ENCODE data around the gene FAM24B. TPM values are rescaled to one million over a fixed set of nuclear protein-coding genes. Genes with fewer than 3 reads are reported as not detected.

The FAM24B gene
- total RNA-seq, 6 experiments from 2014 or later = 0.34 to 0.75 (median 0.51) TPM; not detected in 2

- TF ChIP-seq CTCF (IDR thresholded peaks at IDR 0.05) (no peak), POLR2A (IDR thresholded peaks at IDR 0.05) (no peak)
- no peaks in the 10 kb centered on the region for H3K4me1 ChIP-seq
- 62% methylated on average over 6 of the region's 11 CpGs for WGBS (ENCODE audit: insufficient coverage, low coverage, low lambda C conversion rate, missing lambda C conversion rate)
- H3K4me3 ChIP-seq = no peak overlapping the region
- H3K36me3 ChIP-seq = no peaks in the 10 kb centered on the region
- no peaks in the 10 kb centered on the region for H3K27me3 ChIP-seq
- ATAC-seq = peak in 1 of 4 donors; percentile 18
- H3K27ac ChIP-seq = no peak overlapping the region
- intact Hi-C loops (cut with DNase I) = no loop called here
- no peaks in the 10 kb centered on the region for H3K9me3 ChIP-seq
- no peak for DNase-seq
These were observed 56.2 kb downstream of the FAM24B start for GRCh38 chr10:122822973-122823690.

- Histone ChIP-seq H3K9me3 (no peaks in the 10 kb centered on the region), H3K36me3 (no peaks in the 10 kb centered on the region), H3K4me1 (no peaks in the 10 kb centered on the region), H3K27ac (no peak overlapping the region), H3K4me3 (no peak overlapping the region), H3K27me3 (no peaks in the 10 kb centered on the region)
- ATAC-seq (no peak), DNase-seq (no peak)
- intact Hi-C loops (cut with DNase I) = no loop called here
- no peak for TF ChIP-seq POLR2A (IDR thresholded peaks at IDR 0.05)
- no peak for TF ChIP-seq CTCF (IDR thresholded peaks at IDR 0.05)
- WGBS (ENCODE audit: insufficient coverage, low coverage, low lambda C conversion rate, missing lambda C conversion rate) = 49% methylated on average over 2 of the region's 3 CpGs
These were observed 57.6 kb downstream of the FAM24B start for GRCh38 chr10:122821808-122822207.

DNA sequence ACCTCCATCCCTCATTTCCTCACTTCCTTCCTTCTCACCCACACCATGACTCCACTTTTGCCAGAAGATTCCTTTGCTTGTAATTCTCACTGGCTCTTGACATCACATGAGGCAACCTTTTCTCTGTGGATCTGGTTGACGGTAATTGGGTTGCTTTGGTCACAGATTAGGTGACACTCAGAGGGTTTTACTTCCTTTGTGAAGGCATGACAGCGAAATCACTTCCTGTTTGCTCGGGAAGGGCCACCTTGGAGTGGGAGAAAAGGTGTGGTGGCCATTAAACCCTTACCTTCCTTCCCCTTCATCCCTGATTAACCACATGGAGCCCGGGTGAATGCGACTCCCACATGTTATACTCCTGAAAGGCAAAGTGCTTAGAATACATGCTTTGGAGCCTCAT lies 63.9 kb downstream of the FAM24B start:
- ATAC-seq (no peak), DNase-seq (no peak)
- intact Hi-C loops (cut with DNase I) = no loop called here
- H3K36me3 ChIP-seq = no peaks in the 10 kb centered on the region
- WGBS (ENCODE audit: insufficient coverage, low coverage, low lambda C conversion rate, missing lambda C conversion rate) = 21% methylated on average over 3 of the region's 5 CpGs
- H3K4me1 ChIP-seq = no peaks in the 10 kb centered on the region
- no peaks in the 10 kb centered on the region for H3K9me3 ChIP-seq
- no peaks in the 10 kb centered on the region for H3K27me3 ChIP-seq
- H3K4me3 ChIP-seq = no peak overlapping the region
- H3K27ac ChIP-seq = no peak overlapping the region
- no peak for TF ChIP-seq CTCF (IDR thresholded peaks at IDR 0.05)
- no peak for TF ChIP-seq POLR2A (IDR thresholded peaks at IDR 0.05)

GRCh38 chr10:122814493-122814892 lies 64.9 kb downstream of the FAM24B start:
- TF ChIP-seq POLR2A (IDR thresholded peaks at IDR 0.05) (no peak), CTCF (IDR thresholded peaks at IDR 0.05) (no peak)
- Histone ChIP-seq H3K4me3 (no peak overlapping the region), H3K9me3 (no peaks in the 10 kb centered on the region), H3K27ac (no peak overlapping the region), H3K36me3 (no peaks in the 10 kb centered on the region), H3K4me1 (no peaks in the 10 kb centered on the region), H3K27me3 (no peaks in the 10 kb centered on the region)
- no peak for ATAC-seq
- intact Hi-C loops (cut with DNase I) = no loop called here
- 46% methylated on average over 2 of the region's 2 CpGs for WGBS (ENCODE audit: insufficient coverage, low coverage, low lambda C conversion rate, missing lambda C conversion rate)
- no peak for DNase-seq

All from right lobe of liver (tissue), 6 donors.